Activated CD8-positive, alpha-beta T cell treated with anti-CD3 and anti-CD28 coated beads for 36 hours (primary cell): ENCODE results near the gene SGTA. TPM values are rescaled to one million over a fixed set of nuclear protein-coding genes. Genes with fewer than 3 reads are reported as not detected.

Experiments used
- ATAC-seq: fragments of 200-7000 bp; cut with Tn5 transposase; one replicate; pipeline ENCODE4 v1.10.0; 2021; ENCODE audit warnings: mild to moderate bottlenecking, moderate library complexity
- CTCF ChIA-PET: fragments of 350-600 bp; sonication (Branson Sonifier 250); formaldehyde crosslinking; loops from one replicate; lab custom pipeline; 2021; ENCODE audit warnings: antibody characterized with exemption; lab: Charles Lee
- POLR2A ChIA-PET: fragments of 350-600 bp; sonication (Branson Sonifier 250); formaldehyde crosslinking; loops from one replicate; lab custom pipeline; 2021; ENCODE audit warnings: antibody characterized with exemption; lab: Charles Lee
- DNase-seq: peaks from one replicate; pipeline ENCODE4 v3.0.0-alpha.2; 2020
- H3K27ac Mint-ChIP-seq: one replicate; pipeline ENCODE4 v1.8.0; 2021; ENCODE audit warnings: mild to moderate bottlenecking, mixed read lengths
- H3K27me3 Mint-ChIP-seq: one replicate; pipeline ENCODE4 v1.8.0; 2021; ENCODE audit warnings: mixed read lengths
- H3K36me3 Mint-ChIP-seq: one replicate; pipeline ENCODE4 v1.8.0; 2021; ENCODE audit warnings: low read depth, mixed read lengths
- H3K4me1 Mint-ChIP-seq: one replicate; pipeline ENCODE4 v1.8.0; 2021; ENCODE audit warnings: low read depth, mixed read lengths
- H3K4me3 Mint-ChIP-seq: one replicate; pipeline ENCODE4 v1.8.0; 2021; ENCODE audit warnings: mild to moderate bottlenecking, moderate library complexity, mixed read lengths
- H3K9me3 Mint-ChIP-seq: one replicate; pipeline ENCODE4 v1.8.0; 2021; ENCODE audit warnings: mixed read lengths
- CTCF ChIP-seq: fragments of 200-600 bp; IDR thresholded peaks from one replicate; pipeline ENCODE4 v1.8.0; 2022; ENCODE audit warnings: antibody characterized with exemption, mild to moderate bottlenecking
- intact Hi-C: fragments of 100-400 bp; cut with micrococcal nuclease; formaldehyde crosslinking; loops from one replicate; pipeline ENCODE4 v1.10.0; 2022
- total RNA-seq, 2 experiments: library from RNA; stranded (reverse); gene quantifications; one replicate each; pipeline ENCODE4 v1.2.3, GENCODE V29; 2021

SGTA gene
- total RNA-seq, 2 experiments from 2014 or later, result 53.4 to 60.8 TPM

- CTCF ChIA-PET, result no interaction called here
These were observed 51.7 kb downstream of the SGTA start for GRCh38 chr19:2731181-2731995.

GRCh38 chr19:2729943-2730818 lies 52.9 kb downstream of the SGTA start:
- POLR2A ChIA-PET, result interaction anchor here (3.3 kb wide), 1 partner anchor 9 kb away, joined by 10 read pairs; the partner anchor contains the start of gene SLC39A3
- H3K4me1 Mint-ChIP-seq, result no peaks in the 10 kb centered on the region
- TF ChIP-seq CTCF, result no peak
- H3K27ac Mint-ChIP-seq, result no peak overlapping the region
- intact Hi-C loops, result no loop called here
- ATAC-seq (no peak), DNase-seq (no peak)
- H3K4me3 Mint-ChIP-seq, result no peak overlapping the region
- no peaks in the 10 kb centered on the region for H3K9me3 Mint-ChIP-seq
- H3K36me3 Mint-ChIP-seq, result peaks cover 6% of the 10 kb centered on the region
- CTCF ChIA-PET, result no interaction called here
- H3K27me3 Mint-ChIP-seq, result peaks cover 6% of the 10 kb centered on the region

More at GRCh38 chr19:2731181-2731995, 51.7 kb downstream of the SGTA start:
- ATAC-seq, result no peak
- Mint-ChIP-seq H3K27ac (no peak overlapping the region), H3K4me1 (peaks cover 2% of the 10 kb centered on the region), H3K36me3 (peaks cover 16% of the 10 kb centered on the region), H3K4me3 (no peak overlapping the region), H3K27me3 (peaks cover 4% of the 10 kb centered on the region), H3K9me3 (no peaks in the 10 kb centered on the region)
- DNase-seq, result no peak
- no peak for TF ChIP-seq CTCF
- POLR2A ChIA-PET, result no interaction called here
- intact Hi-C loops, result no loop called here

GRCh38 chr19:2728783-2729387 lies 54.2 kb downstream of the SGTA start:
- no peak for ATAC-seq
- Mint-ChIP-seq H3K9me3 (no peaks in the 10 kb centered on the region), H3K27ac (no peak overlapping the region), H3K36me3 (no peaks in the 10 kb centered on the region), H3K27me3 (peaks cover 11% of the 10 kb centered on the region), H3K4me1 (no peaks in the 10 kb centered on the region), H3K4me3 (no peak overlapping the region)
- CTCF ChIA-PET, result interaction anchor here (1.4 kb wide), 1 partner anchor 81 kb away, joined by 4 read pairs; no protein-coding TSS in a partner anchor
- no peak for TF ChIP-seq CTCF
- intact Hi-C loops, result no loop called here
- POLR2A ChIA-PET, result interaction anchor here (0.6 to 3.3 kb wide), 3 partner anchors 11 to 182 kb away, joined by 3 to 10 read pairs (median 3); partner anchors contain the start of gene SLC39A3
- DNase-seq, result no peak

GRCh38 chr19:2727640-2727944 lies 55.5 kb downstream of the SGTA start:
- Mint-ChIP-seq H3K36me3 (no peaks in the 10 kb centered on the region), H3K27me3 (peaks cover 14% of the 10 kb centered on the region), H3K9me3 (no peaks in the 10 kb centered on the region), H3K4me1 (no peaks in the 10 kb centered on the region), H3K27ac (no peak overlapping the region), H3K4me3 (no peak overlapping the region)
- no peak for DNase-seq
- ATAC-seq, result no peak
- intact Hi-C loops, result no loop called here
- TF ChIP-seq CTCF, result no peak
- ChIA-PET CTCF (interaction anchor here (0.8 kb wide), 1 partner anchor 12 kb away, joined by 3 read pairs; the partner anchor contains the start of gene SLC39A3), POLR2A (interaction anchor here (3.3 kb wide), 1 partner anchor 12 kb away, joined by 10 read pairs; the partner anchor contains the start of gene SLC39A3)
